GM18499 (cell line): ENCODE data around the gene KRTAP12-2.
"Not testable (repeated sequence)": the region's sequence is repeated elsewhere in the genome, so short reads cannot be mapped to it uniquely, and the experiment has no call there.

Experiments
- ATAC-seq: cut with Tn5 transposase; IDR thresholded peaks from one replicate; pipeline ENCODE4 v1.9.1; 2021; ENCODE audit warnings: moderate number of reproducible peaks; ENCODE audit not compliant: insufficient read depth, unreplicated experiment

KRTAP12-2 gene

GRCh38 chr21:44653656-44654575 is 12.8 kb downstream of the KRTAP12-2 start:
- ATAC-seq, result no peak

- no peak for ATAC-seq
These were observed 13.6 kb downstream of the KRTAP12-2 start for GRCh38 chr21:44653123-44653522.

- ATAC-seq, result no peak
These were observed 15.6 kb downstream of the KRTAP12-2 start for GRCh38 chr21:44650973-44651675.

GRCh38 chr21:44650265-44650972 is 16.3 kb downstream of the KRTAP12-2 start:
- ATAC-seq, result no peak

GRCh38 chr21:44649521-44650100 is 17.1 kb downstream of the KRTAP12-2 start:
- ATAC-seq, result no peak

- ATAC-seq, result no peak
These were observed 18.0 kb downstream of the KRTAP12-2 start for GRCh38 chr21:44648557-44649311.

GRCh38 chr21:44647222-44647552 is 19.5 kb downstream of the KRTAP12-2 start:
- no peak for ATAC-seq

- not testable (repeated sequence) for ATAC-seq
These were observed 20.1 kb downstream of the KRTAP12-2 start, which contains the start of gene KRTAP10-11 for GRCh38 chr21:44646366-44647221. Gene KRTAP10-11 (plus strand): TSS chr21:44646414. CDS start chr21:44646459, 45 bp downstream.

GRCh38 chr21:44644878-44645277 is 21.8 kb downstream of the KRTAP12-2 start:
- ATAC-seq, result no peak

- ATAC-seq, result no peak
These were observed 22.9 kb downstream of the KRTAP12-2 start for GRCh38 chr21:44643741-44644310.

GRCh38 chr21:44640761-44641160 is 26.0 kb downstream of the KRTAP12-2 start:
- no peak for ATAC-seq

- no peak for ATAC-seq
These were observed 27.4 kb downstream of the KRTAP12-2 start for GRCh38 chr21:44639331-44639655.

GRCh38 chr21:44638506-44639330 is 28.0 kb downstream of the KRTAP12-2 start:
- ATAC-seq, result not testable (repeated sequence)

GRCh38 chr21:44637851-44638348 is 28.8 kb downstream of the KRTAP12-2 start:
- not testable (repeated sequence) for ATAC-seq

- ATAC-seq, result no peak
These were observed 29.5 kb downstream of the KRTAP12-2 start, which contains the start of gene KRTAP10-10 for GRCh38 chr21:44637018-44637850. Gene KRTAP10-10 (plus strand): TSS chr21:44637356. CDS start chr21:44637418, 62 bp downstream.

- no peak for ATAC-seq
These were observed 30.3 kb downstream of the KRTAP12-2 start for GRCh38 chr21:44636209-44637017.
